ENCODE data around the gene KCNC2. TPM values are rescaled to one million over a fixed set of nuclear protein-coding genes. Genes with fewer than 3 reads are reported as not detected.

KCNC2 gene
- total RNA-seq, 1 experiment from 2014 or later: not detected

GRCh38 chr12:75184516-75184915 is 25.1 kb downstream of the KCNC2 start:
- ChIA-PET CTCF (no interaction called here), POLR2A (no interaction called here)
- Histone ChIP-seq H3K9me3 (ENCODE audit: control insufficient read depth, insufficient read depth, low read depth, low read length) (no peaks in the 10 kb centered on the region), H3K36me3 (ENCODE audit: control insufficient read depth, insufficient read depth, low read length) (no peaks in the 10 kb centered on the region), H3K27ac (ENCODE audit: low read length) (no peak overlapping the region), H3K27me3 (ENCODE audit: control insufficient read depth, insufficient read depth, low read length) (no peaks in the 10 kb centered on the region), H3K4me3 (ENCODE audit: low read depth in 2 of 2, low read length in 2 of 2) (no peak overlapping the region), H3K4me1 (ENCODE audit: control insufficient read depth, insufficient read depth, low read length) (no peaks in the 10 kb centered on the region)
- in situ Hi-C loops (cut with HindIII; ENCODE audit: low pct_unique_long_range_greater_than_20kb, low sequenced_read_pairs) (no loop called here), intact Hi-C loops (cut with micrococcal nuclease; ENCODE audit: unreplicated experiment) (no loop called here)
- no TSS peak for BruUV-seq (replicated peaks)
- ATAC-seq: no peak
- DNase-seq (ENCODE audit: low read depth, low spot score): no peak
- TF ChIP-seq SIN3A (IDR thresholded peaks at IDR 0.05; ENCODE audit: borderline replicate concordance, insufficient read depth, low read depth, low read length): no peak
- TF ChIP-seq POLR2AphosphoS5 (IDR thresholded peaks at IDR 0.05; ENCODE audit: low read depth, low read length): no peak
- no peak for TF ChIP-seq REST (IDR thresholded peaks at IDR 0.05; ENCODE audit: insufficient read depth in 1 of 2, low read depth in 2 of 2, low read length in 1 of 2)
- TF ChIP-seq, protein P1, sequence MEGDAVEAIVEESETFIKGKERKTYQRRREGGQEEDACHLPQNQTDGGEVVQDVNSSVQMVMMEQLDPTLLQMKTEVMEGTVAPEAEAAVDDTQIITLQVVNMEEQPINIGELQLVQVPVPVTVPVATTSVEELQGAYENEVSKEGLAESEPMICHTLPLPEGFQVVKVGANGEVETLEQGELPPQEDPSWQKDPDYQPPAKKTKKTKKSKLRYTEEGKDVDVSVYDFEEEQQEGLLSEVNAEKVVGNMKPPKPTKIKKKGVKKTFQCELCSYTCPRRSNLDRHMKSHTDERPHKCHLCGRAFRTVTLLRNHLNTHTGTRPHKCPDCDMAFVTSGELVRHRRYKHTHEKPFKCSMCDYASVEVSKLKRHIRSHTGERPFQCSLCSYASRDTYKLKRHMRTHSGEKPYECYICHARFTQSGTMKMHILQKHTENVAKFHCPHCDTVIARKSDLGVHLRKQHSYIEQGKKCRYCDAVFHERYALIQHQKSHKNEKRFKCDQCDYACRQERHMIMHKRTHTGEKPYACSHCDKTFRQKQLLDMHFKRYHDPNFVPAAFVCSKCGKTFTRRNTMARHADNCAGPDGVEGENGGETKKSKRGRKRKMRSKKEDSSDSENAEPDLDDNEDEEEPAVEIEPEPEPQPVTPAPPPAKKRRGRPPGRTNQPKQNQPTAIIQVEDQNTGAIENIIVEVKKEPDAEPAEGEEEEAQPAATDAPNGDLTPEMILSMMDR (IDR thresholded peaks at IDR 0.05): no peak
- TF ChIP-seq TCF7L2 (IDR thresholded peaks at IDR 0.05; ENCODE audit: low read depth, low read length): no peak

GRCh38 chr12:75183967-75184366 is 25.7 kb downstream of the KCNC2 start:
- no peaks in the 10 kb centered on the region for H3K9me3 ChIP-seq (ENCODE audit: control insufficient read depth, insufficient read depth, low read depth, low read length)
- no peak for DNase-seq (ENCODE audit: low read depth, low spot score)
- no peak overlapping the region for H3K27ac ChIP-seq (ENCODE audit: low read length)
- ChIA-PET POLR2A (no interaction called here), CTCF (no interaction called here)
- H3K4me1 ChIP-seq (ENCODE audit: control insufficient read depth, insufficient read depth, low read length): no peaks in the 10 kb centered on the region
- no peak for TF ChIP-seq POLR2AphosphoS5 (IDR thresholded peaks at IDR 0.05; ENCODE audit: low read depth, low read length)
- no peak for TF ChIP-seq SIN3A (IDR thresholded peaks at IDR 0.05; ENCODE audit: borderline replicate concordance, insufficient read depth, low read depth, low read length)
- TF ChIP-seq TCF7L2 (IDR thresholded peaks at IDR 0.05; ENCODE audit: low read depth, low read length): no peak
- TF ChIP-seq, protein P1 (IDR thresholded peaks at IDR 0.05): no peak
- TF ChIP-seq REST (IDR thresholded peaks at IDR 0.05; ENCODE audit: insufficient read depth in 1 of 2, low read depth in 2 of 2, low read length in 1 of 2): no peak
- BruUV-seq (replicated peaks): no TSS peak
- no peak overlapping the region for H3K4me3 ChIP-seq (ENCODE audit: low read depth in 2 of 2, low read length in 2 of 2)
- intact Hi-C loops (cut with micrococcal nuclease; ENCODE audit: unreplicated experiment) (no loop called here), in situ Hi-C loops (cut with HindIII; ENCODE audit: low pct_unique_long_range_greater_than_20kb, low sequenced_read_pairs) (no loop called here)
- no peak for ATAC-seq
- H3K36me3 ChIP-seq (ENCODE audit: control insufficient read depth, insufficient read depth, low read length): no peaks in the 10 kb centered on the region
- H3K27me3 ChIP-seq (ENCODE audit: control insufficient read depth, insufficient read depth, low read length): no peaks in the 10 kb centered on the region
